IgD-negative memory B cell (primary cell): ENCODE measurements around the gene TRPV3. TPM values are rescaled to one million over a fixed set of nuclear protein-coding genes. Genes with fewer than 3 reads are reported as not detected.

Experiments used
- H3K27ac Mint-ChIP-seq, 3 donors: one replicate each; pipeline ENCODE4 v1.8.0; 2020 to 2022; ENCODE audit warnings: mild to moderate bottlenecking in 3 of 3, mixed read lengths in 3 of 3, moderate library complexity in 1 of 3
- H3K27me3 Mint-ChIP-seq: one replicate; pipeline ENCODE4 v1.8.0; 2021; ENCODE audit warnings: mixed read lengths
- H3K36me3 Mint-ChIP-seq: one replicate; pipeline ENCODE4 v1.8.0; 2020; ENCODE audit warnings: mild to moderate bottlenecking, mixed read lengths
- H3K4me1 Mint-ChIP-seq, 3 donors: one replicate each; pipeline ENCODE4 v1.8.0; 2020 to 2022; ENCODE audit warnings: mixed read lengths in 3 of 3, mild to moderate bottlenecking in 1 of 3
- H3K4me3 Mint-ChIP-seq, 4 donors: one replicate each; pipeline ENCODE4 v1.8.0; 2020 to 2022; ENCODE audit warnings: mild to moderate bottlenecking in 4 of 4, mixed read lengths in 4 of 4, moderate library complexity in 3 of 4
- H3K9me3 Mint-ChIP-seq, 3 donors: one replicate each; pipeline ENCODE4 v1.8.0; 2020 to 2021; ENCODE audit warnings: mixed read lengths in 3 of 3, mild to moderate bottlenecking in 1 of 3
- polyA plus RNA-seq: library from polyadenylated mRNA; unstranded; fragments of 300-500 nt; fragmentation: Illumina TruSeq; gene quantifications from one replicate; pipeline ENCODE4 v1.2.3, GENCODE V29; 2021

The TRPV3 gene
- polyA plus RNA-seq, result 2.2 TPM

GRCh38 chr17:3557768-3558583 is at the start of gene TRPV3:
TRPV3 (minus strand) TSS chr17:3557812; CDS start chr17:3554850, 2,962 bp downstream.
- Mint-ChIP-seq H3K4me1 (peaks cover 28 to 32% (median 31%) of the 10 kb centered on the region in 3 donors), H3K4me3 (peak within 1 kb of the TSS; percentile 68 to 92 (median 87)), H3K27me3 (peaks cover 2% of the 10 kb centered on the region), H3K9me3 (no peaks in the 10 kb centered on the region), H3K27ac (peak within 1 kb of the TSS; percentile 99 to 100 (median 99)), H3K36me3 (no peaks in the 10 kb centered on the region)

- no peaks in the 10 kb centered on the region for H3K9me3 Mint-ChIP-seq
- H3K27me3 Mint-ChIP-seq, result no peaks in the 10 kb centered on the region
- H3K27ac Mint-ChIP-seq, result peak overlapping the region in 1 of 3 donors; percentile 23
- no peak overlapping the region for H3K4me3 Mint-ChIP-seq
- H3K36me3 Mint-ChIP-seq, result peaks cover 5% of the 10 kb centered on the region
- peaks cover 2 to 4% (median 4%) of the 10 kb centered on the region in 3 donors for H3K4me1 Mint-ChIP-seq
Observed at GRCh38 chr17:3603870-3604259, 46.3 kb upstream of the TRPV3 start.

GRCh38 chr17:3603119-3603869 is 45.7 kb upstream of the TRPV3 start:
- H3K9me3 Mint-ChIP-seq, result no peaks in the 10 kb centered on the region
- H3K4me1 Mint-ChIP-seq, result peaks cover 2 to 4% (median 4%) of the 10 kb centered on the region in 3 donors
- no peak overlapping the region for H3K27ac Mint-ChIP-seq
- peaks cover 4% of the 10 kb centered on the region for H3K36me3 Mint-ChIP-seq
- no peak overlapping the region for H3K4me3 Mint-ChIP-seq
- no peaks in the 10 kb centered on the region for H3K27me3 Mint-ChIP-seq

- Mint-ChIP-seq H3K27me3 (no peaks in the 10 kb centered on the region), H3K36me3 (peaks cover 3% of the 10 kb centered on the region), H3K4me1 (peaks cover 2 to 4% (median 4%) of the 10 kb centered on the region in 3 donors), H3K4me3 (no peak overlapping the region), H3K27ac (no peak overlapping the region), H3K9me3 (no peaks in the 10 kb centered on the region)
Observed at GRCh38 chr17:3602499-3602898, 44.9 kb upstream of the TRPV3 start.

- no peak overlapping the region for H3K27ac Mint-ChIP-seq
- no peak overlapping the region for H3K4me3 Mint-ChIP-seq
- H3K27me3 Mint-ChIP-seq, result no peaks in the 10 kb centered on the region
- H3K9me3 Mint-ChIP-seq, result no peaks in the 10 kb centered on the region
- peaks cover 2 to 4% (median 4%) of the 10 kb centered on the region in 3 donors for H3K4me1 Mint-ChIP-seq
- H3K36me3 Mint-ChIP-seq, result peaks cover 3% of the 10 kb centered on the region
Observed at GRCh38 chr17:3600529-3601205, 43.1 kb upstream of the TRPV3 start.

GRCh38 chr17:3598078-3598477 is 40.5 kb upstream of the TRPV3 start:
- no peak overlapping the region for H3K4me3 Mint-ChIP-seq
- peaks cover 2 to 4% (median 4%) of the 10 kb centered on the region in 3 donors for H3K4me1 Mint-ChIP-seq
- H3K27me3 Mint-ChIP-seq, result no peaks in the 10 kb centered on the region
- no peaks in the 10 kb centered on the region for H3K36me3 Mint-ChIP-seq
- no peaks in the 10 kb centered on the region for H3K9me3 Mint-ChIP-seq
- no peak overlapping the region for H3K27ac Mint-ChIP-seq

GRCh38 chr17:3596804-3597464 is 39.3 kb upstream of the TRPV3 start:
- Mint-ChIP-seq H3K4me1 (no peaks in the 10 kb centered on the region), H3K4me3 (no peak overlapping the region), H3K27ac (no peak overlapping the region), H3K9me3 (no peaks in the 10 kb centered on the region), H3K27me3 (no peaks in the 10 kb centered on the region), H3K36me3 (no peaks in the 10 kb centered on the region)

- Mint-ChIP-seq H3K36me3 (peaks cover 4% of the 10 kb centered on the region), H3K9me3 (no peaks in the 10 kb centered on the region), H3K27me3 (no peaks in the 10 kb centered on the region), H3K27ac (no peak overlapping the region), H3K4me1 (no peaks in the 10 kb centered on the region), H3K4me3 (no peak overlapping the region)
Observed at GRCh38 chr17:3594976-3595375, 37.4 kb upstream of the TRPV3 start.

GRCh38 chr17:3594051-3594800 is 36.6 kb upstream of the TRPV3 start:
- H3K9me3 Mint-ChIP-seq, result no peaks in the 10 kb centered on the region
- no peak overlapping the region for H3K4me3 Mint-ChIP-seq
- peaks cover 0 to 1% (median 0%) of the 10 kb centered on the region in 3 donors for H3K4me1 Mint-ChIP-seq

GRCh38 chr17:3593384-3593783 is 35.8 kb upstream of the TRPV3 start:
- H3K27ac Mint-ChIP-seq, result no peak overlapping the region
- H3K4me3 Mint-ChIP-seq, result no peak overlapping the region
- no peaks in the 10 kb centered on the region for H3K9me3 Mint-ChIP-seq
- no peaks in the 10 kb centered on the region for H3K27me3 Mint-ChIP-seq
- H3K36me3 Mint-ChIP-seq, result peaks cover 11% of the 10 kb centered on the region
- peaks cover 0 to 1% (median 0%) of the 10 kb centered on the region in 3 donors for H3K4me1 Mint-ChIP-seq

More at GRCh38 chr17:3594051-3594800, 36.6 kb upstream of the TRPV3 start:
- Mint-ChIP-seq H3K36me3 (peaks cover 11% of the 10 kb centered on the region), H3K27me3 (no peaks in the 10 kb centered on the region), H3K27ac (no peak overlapping the region)

GRCh38 chr17:3592216-3592860 is 34.7 kb upstream of the TRPV3 start:
- H3K4me3 Mint-ChIP-seq, result no peak overlapping the region
- H3K9me3 Mint-ChIP-seq, result no peaks in the 10 kb centered on the region
- peaks cover 0 to 1% (median 0%) of the 10 kb centered on the region in 3 donors for H3K4me1 Mint-ChIP-seq
- H3K27ac Mint-ChIP-seq, result no peak overlapping the region
- H3K36me3 Mint-ChIP-seq, result peaks cover 11% of the 10 kb centered on the region
- no peaks in the 10 kb centered on the region for H3K27me3 Mint-ChIP-seq

- no peaks in the 10 kb centered on the region for H3K9me3 Mint-ChIP-seq
- no peaks in the 10 kb centered on the region for H3K27me3 Mint-ChIP-seq
- peak overlapping the region in 1 of 3 donors; percentile 63 for H3K27ac Mint-ChIP-seq
- H3K4me1 Mint-ChIP-seq, result peaks cover 0 to 1% (median 0%) of the 10 kb centered on the region in 3 donors
- H3K4me3 Mint-ChIP-seq, result no peak overlapping the region
- peaks cover 11% of the 10 kb centered on the region for H3K36me3 Mint-ChIP-seq
Observed at GRCh38 chr17:3590768-3591167, 33.2 kb upstream of the TRPV3 start.

GRCh38 chr17:3590231-3590630 is 32.6 kb upstream of the TRPV3 start:
- no peak overlapping the region for H3K27ac Mint-ChIP-seq
- no peak overlapping the region for H3K4me3 Mint-ChIP-seq
- H3K27me3 Mint-ChIP-seq, result no peaks in the 10 kb centered on the region
- peaks cover 11% of the 10 kb centered on the region for H3K36me3 Mint-ChIP-seq
- H3K9me3 Mint-ChIP-seq, result no peaks in the 10 kb centered on the region
- peaks cover 0 to 1% (median 0%) of the 10 kb centered on the region in 3 donors for H3K4me1 Mint-ChIP-seq
